Amniotic epithelial cell (primary cell): ENCODE data around the gene PNPLA8.
"Not testable (repeated sequence)": the region's sequence is repeated elsewhere in the genome, so short reads cannot be mapped to it uniquely, and the experiment has no call there.

Experiments
- DNase-seq: peaks from one replicate; pipeline ENCODE4 v3.0.0-alpha.2; 2010; ENCODE audit warnings: low read depth

The PNPLA8 gene

GRCh38 chr7:108468246-108468645, 57.7 kb downstream of the PNPLA8 start:
- DNase-seq, result no peak

GRCh38 chr7:108467391-108467790, 58.5 kb downstream of the PNPLA8 start:
- no peak for DNase-seq

GRCh38 chr7:108466322-108466721, 59.6 kb downstream of the PNPLA8 start:
- DNase-seq, result not testable (repeated sequence)

GRCh38 chr7:108464743-108465142, 61.2 kb downstream of the PNPLA8 start:
- no peak for DNase-seq

GRCh38 chr7:108463613-108464012, 62.3 kb downstream of the PNPLA8 start:
- no peak for DNase-seq

GRCh38 chr7:108461840-108462239, 64.1 kb downstream of the PNPLA8 start:
- peak; percentile 63 for DNase-seq

- no peak for DNase-seq
Observed at GRCh38 chr7:108460964-108461363, 65.0 kb downstream of the PNPLA8 start.

GRCh38 chr7:108459922-108460551, 65.9 kb downstream of the PNPLA8 start:
- no peak for DNase-seq

GRCh38 chr7:108457871-108458270, 68.1 kb downstream of the PNPLA8 start:
- DNase-seq, result no peak

GRCh38 chr7:108456845-108457540, 68.9 kb downstream of the PNPLA8 start:
- no peak for DNase-seq

- DNase-seq, result no peak
Observed at GRCh38 chr7:108455998-108456677, 69.8 kb downstream of the PNPLA8 start, which contains the start of gene NRCAM. Gene NRCAM (minus strand): TSS chr7:108456436. CDS start chr7:108240064, 216,372 bp downstream.

GRCh38 chr7:108455551-108455997, 70.4 kb downstream of the PNPLA8 start:
- DNase-seq, result no peak

- no peak for DNase-seq
Observed at GRCh38 chr7:108454674-108455550, 71.0 kb downstream of the PNPLA8 start.

- no peak for DNase-seq
Observed at GRCh38 chr7:108454317-108454673, 71.6 kb downstream of the PNPLA8 start.

- peak; percentile 26 for DNase-seq
Observed at GRCh38 chr7:108453320-108453719, 72.6 kb downstream of the PNPLA8 start.

GRCh38 chr7:108452707-108453106, 73.2 kb downstream of the PNPLA8 start:
- no peak for DNase-seq

GRCh38 chr7:108451296-108451848, 74.6 kb downstream of the PNPLA8 start:
- no peak for DNase-seq

GRCh38 chr7:108450160-108450559, 75.8 kb downstream of the PNPLA8 start:
- no peak for DNase-seq

- no peak for DNase-seq
Observed at GRCh38 chr7:108449521-108449920, 76.4 kb downstream of the PNPLA8 start.

- no peak for DNase-seq
Observed at GRCh38 chr7:108448584-108449505, 77.1 kb downstream of the PNPLA8 start.
